NCI-H526 treated with DMSO at 0.1 percent for 48 hours (cell line): ENCODE results near the gene CITED4.

Source experiments
- DNase-seq: peaks from one replicate; lab custom pipeline; 2025; lab: John Stamatoyannopoulos, UW

The CITED4 gene

GRCh38 chr1:40833979-40834378 lies 28.2 kb downstream of the CITED4 start:
- DNase-seq: no peak

- no peak for DNase-seq
Measured at GRCh38 chr1:40831001-40831732, 31.0 kb downstream of the CITED4 start.

GRCh38 chr1:40830419-40830943 lies 31.7 kb downstream of the CITED4 start:
- no peak for DNase-seq

GRCh38 chr1:40829631-40830245 lies 32.4 kb downstream of the CITED4 start:
- DNase-seq: no peak

GRCh38 chr1:40825996-40826395 lies 36.2 kb downstream of the CITED4 start:
- no peak for DNase-seq

GRCh38 chr1:40825435-40825788 lies 36.8 kb downstream of the CITED4 start:
- no peak for DNase-seq

GRCh38 chr1:40824591-40825434 lies 37.4 kb downstream of the CITED4 start:
- no peak for DNase-seq

GRCh38 chr1:40823983-40824382 lies 38.2 kb downstream of the CITED4 start:
- DNase-seq: no peak

- DNase-seq: no peak
Measured at GRCh38 chr1:40823345-40823744, 38.8 kb downstream of the CITED4 start.

GRCh38 chr1:40822890-40823289 lies 39.3 kb downstream of the CITED4 start:
- no peak for DNase-seq

GRCh38 chr1:40820911-40821693 lies 41.1 kb downstream of the CITED4 start:
- no peak for DNase-seq

- no peak for DNase-seq
Measured at GRCh38 chr1:40820251-40820797, 41.8 kb downstream of the CITED4 start.

GRCh38 chr1:40819101-40819500 lies 43.1 kb downstream of the CITED4 start:
- no peak for DNase-seq

- DNase-seq: no peak
Measured at GRCh38 chr1:40818264-40818961, 43.8 kb downstream of the CITED4 start.

GRCh38 chr1:40817791-40818263 lies 44.3 kb downstream of the CITED4 start:
- DNase-seq: no peak

GRCh38 chr1:40815420-40815819 lies 46.7 kb downstream of the CITED4 start:
- no peak for DNase-seq
